Measurements from ENCODE around the gene HPN. TPM values are rescaled to one million over a fixed set of nuclear protein-coding genes. Genes with fewer than 3 reads are reported as not detected.

The HPN gene
- total and polyA plus RNA-seq, 2 of the 13 experiments (the other 11 are each of a cell fraction or from before 2014, with no cell fraction given), result 46.7 to 261 TPM

DNA sequence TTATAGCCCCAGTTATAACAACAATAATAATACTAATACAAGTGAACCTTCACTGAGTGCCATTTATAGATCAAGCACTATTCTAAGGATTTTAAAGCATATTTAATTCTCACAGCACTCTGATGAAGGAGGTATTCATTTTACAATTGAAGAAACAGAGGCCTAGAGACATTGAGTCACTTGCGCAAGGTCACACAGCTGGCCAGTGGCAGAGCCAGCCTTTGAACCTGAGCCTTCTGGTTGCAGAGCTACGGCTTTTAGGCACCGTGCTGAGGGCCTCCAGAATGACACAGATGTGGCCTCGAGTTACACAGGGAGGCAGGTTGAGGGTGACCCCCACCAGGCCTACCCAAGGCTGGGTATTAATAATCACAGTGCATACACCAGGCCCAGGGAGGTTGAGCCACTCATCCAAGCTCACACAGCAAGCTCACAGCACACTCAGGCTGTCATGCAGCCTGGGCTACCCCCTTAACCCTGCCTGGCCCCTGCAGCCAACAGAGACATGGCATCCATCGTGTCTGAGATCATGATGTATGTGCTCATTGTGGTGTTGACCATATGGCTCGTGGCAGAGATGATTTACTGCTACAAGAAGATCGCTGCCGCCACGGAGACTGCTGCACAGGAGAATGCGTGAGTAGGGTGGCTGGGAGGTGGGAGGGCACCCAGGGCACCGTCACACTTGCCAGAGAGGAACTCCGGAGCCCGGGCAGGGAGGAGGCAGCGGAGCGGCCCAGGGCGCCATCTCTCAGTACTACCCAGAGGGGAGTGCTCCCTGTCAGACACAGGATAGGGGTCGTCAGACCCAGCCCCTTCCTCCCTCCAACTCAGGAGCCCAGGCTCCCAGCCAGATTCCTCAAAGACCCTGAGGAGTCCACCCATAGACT is 2.7 kb upstream of the HPN start (continued):
- TF ChIP-seq, protein P1, sequence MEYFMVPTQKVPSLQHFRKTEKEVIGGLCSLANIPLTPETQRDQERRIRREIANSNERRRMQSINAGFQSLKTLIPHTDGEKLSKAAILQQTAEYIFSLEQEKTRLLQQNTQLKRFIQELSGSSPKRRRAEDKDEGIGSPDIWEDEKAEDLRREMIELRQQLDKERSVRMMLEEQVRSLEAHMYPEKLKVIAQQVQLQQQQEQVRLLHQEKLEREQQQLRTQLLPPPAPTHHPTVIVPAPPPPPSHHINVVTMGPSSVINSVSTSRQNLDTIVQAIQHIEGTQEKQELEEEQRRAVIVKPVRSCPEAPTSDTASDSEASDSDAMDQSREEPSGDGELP (IDR thresholded peaks at IDR 0.05; ENCODE audit: borderline replicate concordance, low read depth), result 0 out of 2 replicates have a peak, but pooled peaks have one; percentile 51
- TF ChIP-seq GATA4 (IDR thresholded peaks at IDR 0.05; ENCODE audit: borderline replicate concordance, low read depth) (no peak), CEBPG (CRISPR knock-in tag; IDR thresholded peaks at IDR 0.05) (peak; percentile 58; the same call in 1 of the 2 replicates)

- ATAC-seq (peak; percentile 8), DNase-seq (ENCODE audit: low spot score) (peak; percentile 70), FAIRE-seq (peak; percentile 60)
- H3K36me3 ChIP-seq (replicated peaks in 1 of 2; ENCODE audit: control insufficient read depth in 1 of 2, insufficient read depth in 2 of 2, low read length in 2 of 2), result peaks cover 0 to 1% of the 10 kb centered on the region in 2 experiments; a peak in 3 of 5 replicates
- 1% methylated on average over 18 of the region's 39 CpGs for WGBS (ENCODE audit: low lambda C conversion rate)
- peak overlapping the region; percentile 40 to 84 (median 43) for H3K4me3 ChIP-seq (replicated peaks in 1 of 3; ENCODE audit: insufficient read depth in 1 of 3, low read depth in 2 of 3, low read length in 3 of 3)
- no peaks in the 10 kb centered on the region for H3K9me3 ChIP-seq (ENCODE audit: low read length)
- intact Hi-C loops (cut with micrococcal nuclease; ENCODE audit: unreplicated experiment) (loop anchor here (5.0 kb wide), 1 partner anchor 43 kb away; no protein-coding TSS in a partner anchor), in situ Hi-C loops (cut with HindIII; ENCODE audit: extremely low pct_ligation_motif_present, low pct_unique_long_range_greater_than_20kb) (no loop called here)
- peak overlapping the region; percentile 93 for H3K4me2 ChIP-seq (ENCODE audit: low read depth, low read length)
- no peaks in the 10 kb centered on the region for H3K27me3 ChIP-seq (ENCODE audit: control insufficient read depth in 1 of 2, insufficient read depth in 2 of 2, low read length in 2 of 2)
- H3K9ac ChIP-seq (ENCODE audit: insufficient read depth, low read depth, low read length), result peak overlapping the region; percentile 85
- H3K27ac ChIP-seq (ENCODE audit: extremely low read length, insufficient read depth, low read length), result peak overlapping the region; percentile 99
- ChIA-PET POLR2A (interaction anchor here (1.2 kb wide), 1 partner anchor 12 kb away, joined by 3 read pairs; no protein-coding TSS in a partner anchor), CTCF (ENCODE audit: low intra/inter-chr PET ratio, low total read pairs) (no interaction called here)
- TSS peak; percentile 81 for BruUV-seq (replicated peaks)
- peaks cover 35% of the 10 kb centered on the region for H3K79me2 ChIP-seq (ENCODE audit: insufficient read depth, low read length)
- peaks cover 57% of the 10 kb centered on the region for H3K4me1 ChIP-seq (ENCODE audit: insufficient read depth, low read length)
- H4K20me1 ChIP-seq (ENCODE audit: insufficient read depth, low read length), result peaks cover 27% of the 10 kb centered on the region
- H2AFZ ChIP-seq (ENCODE audit: low read length), result no peak overlapping the region
- TF ChIP-seq JUNB (CRISPR knock-in tag; IDR thresholded peaks at IDR 0.05; ENCODE audit: borderline replicate concordance) (peak; percentile 80; the same call in 1 of the 2 replicates), ZNF816 (CRISPR knock-in tag; IDR thresholded peaks at IDR 0.05; ENCODE audit: borderline replicate concordance) (no peak), SRSF9 (IDR thresholded peaks at IDR 0.05; ENCODE audit: borderline replicate concordance, insufficient read depth, low read depth, low read length, poor library complexity, severe bottlenecking) (no peak), XRCC5 (optimal IDR thresholded peaks at IDR 0.05; ENCODE audit: low read length) (no peak), TFE3 (CRISPR knock-in tag; IDR thresholded peaks at IDR 0.05) (no peak), ZNF441 (CRISPR knock-in tag; IDR thresholded peaks at IDR 0.05; ENCODE audit: borderline replicate concordance) (0 out of 2 replicates have a peak, but pooled peaks have one; percentile 42), SP5 (CRISPR knock-in tag; IDR thresholded peaks at IDR 0.05; ENCODE audit: borderline replicate concordance, low read depth) (no peak), ZKSCAN1 (IDR thresholded peaks at IDR 0.05; ENCODE audit: low read length) (no peak), NFRKB (IDR thresholded peaks at IDR 0.05) (no peak), HOXA7 (CRISPR knock-in tag; IDR thresholded peaks at IDR 0.05) (no peak)
- TF ChIP-seq, protein P2, sequence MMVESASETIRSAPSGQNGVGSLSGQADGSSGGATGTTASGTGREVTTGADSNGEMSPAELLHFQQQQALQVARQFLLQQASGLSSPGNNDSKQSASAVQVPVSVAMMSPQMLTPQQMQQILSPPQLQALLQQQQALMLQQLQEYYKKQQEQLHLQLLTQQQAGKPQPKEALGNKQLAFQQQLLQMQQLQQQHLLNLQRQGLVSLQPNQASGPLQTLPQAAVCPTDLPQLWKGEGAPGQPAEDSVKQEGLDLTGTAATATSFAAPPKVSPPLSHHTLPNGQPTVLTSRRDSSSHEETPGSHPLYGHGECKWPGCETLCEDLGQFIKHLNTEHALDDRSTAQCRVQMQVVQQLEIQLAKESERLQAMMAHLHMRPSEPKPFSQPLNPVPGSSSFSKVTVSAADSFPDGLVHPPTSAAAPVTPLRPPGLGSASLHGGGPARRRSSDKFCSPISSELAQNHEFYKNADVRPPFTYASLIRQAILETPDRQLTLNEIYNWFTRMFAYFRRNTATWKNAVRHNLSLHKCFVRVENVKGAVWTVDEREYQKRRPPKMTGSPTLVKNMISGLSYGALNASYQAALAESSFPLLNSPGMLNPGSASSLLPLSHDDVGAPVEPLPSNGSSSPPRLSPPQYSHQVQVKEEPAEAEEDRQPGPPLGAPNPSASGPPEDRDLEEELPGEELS (CRISPR knock-in tag; IDR thresholded peaks at IDR 0.05), result peak; percentile 19; the same call in 1 of the 2 replicates
Measured at GRCh38 chr19:35039881-35040825, 1.4 kb upstream of the HPN start.
